Kidney (tissue), 14 donors: ENCODE data around the gene RNF34. TPM values are rescaled to one million over a fixed set of nuclear protein-coding genes. Genes with fewer than 3 reads are reported as not detected.

Experiments used
- DNase-seq, 5 donors: peaks; one replicate each; pipeline ENCODE4 v3.0.0-alpha.2; 2013 to 2020
- FAIRE-seq: peaks from 2 replicates; lab custom pipeline; 2012; peaks lifted over from hg19 to GRCh38; lab: Jason Lieb, UNC
- H3K27ac ChIP-seq, 2 donors: one replicate each; pipeline ENCODE4 v1.7.0; 2013; ENCODE audit warnings: low read depth in 2 of 2, low read length in 2 of 2, inconsistent platforms in 1 of 2
- H3K27me3 ChIP-seq: one replicate; pipeline ENCODE4 v1.7.1; 2013; ENCODE audit warnings: low read length, inconsistent platforms; ENCODE audit not compliant: control insufficient read depth, insufficient read depth
- H3K36me3 ChIP-seq, 3 donors: one replicate each; pipeline versions ENCODE4 v1.7.0 to v1.7.1; 2013; ENCODE audit warnings: low read length in 3 of 3, control low read depth in 1 of 3, inconsistent platforms in 1 of 3; ENCODE audit not compliant: insufficient read depth in 3 of 3, control insufficient read depth in 2 of 3
- H3K4me1 ChIP-seq, 3 donors: one replicate each; pipeline versions ENCODE4 v1.7.0 to v1.7.1; 2013; ENCODE audit warnings: low read length in 3 of 3, inconsistent platforms in 1 of 3, low read depth in 1 of 3; ENCODE audit not compliant: control insufficient read depth in 2 of 3, insufficient read depth in 2 of 3
- H3K4me3 ChIP-seq, 3 donors: one replicate each; pipeline versions ENCODE4 v1.7.0 to v1.8.1; 2013; ENCODE audit warnings: low read length in 3 of 3, control low read depth in 1 of 3, inconsistent platforms in 1 of 3
- H3K9ac ChIP-seq, 3 donors: one replicate each; pipeline versions ENCODE4 v1.7.0 to v1.7.1; 2013; ENCODE audit warnings: low read length in 3 of 3, control low read depth in 1 of 3, inconsistent platforms in 1 of 3
- H3K9me3 ChIP-seq, 3 donors: one replicate each; pipeline versions ENCODE4 v1.7.0 to v1.7.1; 2013; ENCODE audit warnings: low read length in 3 of 3, control low read depth in 1 of 3, inconsistent platforms in 1 of 3; ENCODE audit not compliant: control insufficient read depth in 2 of 3, insufficient read depth in 1 of 3
- intact Hi-C: fragments of 100-400 bp; cut with DNase I; formaldehyde crosslinking; loops from one replicate; pipeline ENCODE4 v1.11.1; 2022
- polyA plus RNA-seq: library from polyadenylated mRNA; stranded (reverse); fragments of 350-450 nt; fragmentation: Illumina TruSeq; extraction: RNeasy Lipid Tissue Mini Kit (QIAGEN cat#74804); gene quantifications from one replicate; pipeline ENCODE4 v1.2.3, GENCODE V29; 2014; ENCODE audit warnings: low read depth, low replicate concordance; ENCODE audit not compliant: insufficient read depth
- total RNA-seq: library from RNA; stranded (reverse); fragmentation: NEBNext Ultra II Directional; extraction: Animal tissue kit (Norgen Biotek cat#: 25700); gene quantifications from one replicate; pipeline ENCODE4 v1.2.1, GENCODE V29; 2021
- TF ChIP-seq, protein P1 (sequence below): IDR thresholded peaks from 3 replicates; pipeline ENCODE4 v1.5.1; 2012; ENCODE audit warnings: mild to moderate bottlenecking, moderate library complexity, borderline replicate concordance; ENCODE audit not compliant: insufficient read depth; ENCODE audit errors: extremely low read depth
- donor health status: control.
- donor health status: control.
- donor health status: control.
- donor health status: control.
- donor health status: control.
- donor health status: DM: yes; HTN: yes; CAD: no.
- donor health status: Normal renal cell carcinoma (clear cell type).

The RNF34 gene
- total and polyA plus RNA-seq, 2 donors from 2014 or later, result 18.8 to 48.1 TPM

DNA sequence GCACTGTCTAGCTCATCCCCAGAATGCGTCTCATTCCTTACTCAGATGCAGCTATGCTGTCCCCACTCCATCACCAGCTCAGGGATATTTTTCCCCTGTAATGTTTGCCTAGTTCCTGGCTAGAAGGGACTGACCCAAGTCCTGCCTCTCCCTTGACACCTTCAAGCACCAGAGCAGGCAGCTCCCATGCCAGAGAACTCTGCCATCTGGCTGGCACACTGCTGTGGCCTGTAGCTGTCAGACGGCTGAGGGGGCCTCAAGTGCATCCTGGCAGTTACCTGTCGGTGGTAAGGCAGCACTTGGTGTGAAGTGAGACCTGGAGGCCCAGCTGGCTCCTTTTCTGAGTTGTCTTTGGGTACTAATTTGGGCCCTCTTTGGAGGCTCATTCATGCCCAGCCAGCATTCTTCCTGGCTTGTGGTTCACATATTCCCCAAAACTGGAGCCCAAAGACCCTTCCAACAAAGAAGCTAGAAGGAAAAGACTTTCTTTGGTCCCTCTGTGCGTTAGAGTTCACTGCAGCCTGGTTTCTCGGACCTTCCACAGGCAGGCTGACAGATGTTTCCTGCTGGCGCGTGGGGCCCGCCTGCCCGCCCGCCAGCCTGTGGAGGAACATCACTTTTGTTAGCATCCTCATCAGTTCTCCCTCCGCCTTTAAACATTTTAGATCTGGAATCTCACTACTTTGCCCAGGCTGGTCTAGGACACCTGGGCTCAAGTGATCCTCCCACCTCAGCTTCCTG lies 33.0 kb downstream of the RNF34 start:
- FAIRE-seq, result no peak
- Histone ChIP-seq H3K36me3 (peaks cover 14 to 29% (median 18%) of the 10 kb centered on the region in 3 donors), H3K4me1 (no peaks in the 10 kb centered on the region), H3K9ac (no peak overlapping the region), H3K9me3 (no peaks in the 10 kb centered on the region), H3K4me3 (no peak overlapping the region), H3K27me3 (no peaks in the 10 kb centered on the region), H3K27ac (no peak overlapping the region)
- intact Hi-C loops, result no loop called here
- TF ChIP-seq, protein P1, sequence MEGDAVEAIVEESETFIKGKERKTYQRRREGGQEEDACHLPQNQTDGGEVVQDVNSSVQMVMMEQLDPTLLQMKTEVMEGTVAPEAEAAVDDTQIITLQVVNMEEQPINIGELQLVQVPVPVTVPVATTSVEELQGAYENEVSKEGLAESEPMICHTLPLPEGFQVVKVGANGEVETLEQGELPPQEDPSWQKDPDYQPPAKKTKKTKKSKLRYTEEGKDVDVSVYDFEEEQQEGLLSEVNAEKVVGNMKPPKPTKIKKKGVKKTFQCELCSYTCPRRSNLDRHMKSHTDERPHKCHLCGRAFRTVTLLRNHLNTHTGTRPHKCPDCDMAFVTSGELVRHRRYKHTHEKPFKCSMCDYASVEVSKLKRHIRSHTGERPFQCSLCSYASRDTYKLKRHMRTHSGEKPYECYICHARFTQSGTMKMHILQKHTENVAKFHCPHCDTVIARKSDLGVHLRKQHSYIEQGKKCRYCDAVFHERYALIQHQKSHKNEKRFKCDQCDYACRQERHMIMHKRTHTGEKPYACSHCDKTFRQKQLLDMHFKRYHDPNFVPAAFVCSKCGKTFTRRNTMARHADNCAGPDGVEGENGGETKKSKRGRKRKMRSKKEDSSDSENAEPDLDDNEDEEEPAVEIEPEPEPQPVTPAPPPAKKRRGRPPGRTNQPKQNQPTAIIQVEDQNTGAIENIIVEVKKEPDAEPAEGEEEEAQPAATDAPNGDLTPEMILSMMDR, result no peak
- no peak for DNase-seq

DNA sequence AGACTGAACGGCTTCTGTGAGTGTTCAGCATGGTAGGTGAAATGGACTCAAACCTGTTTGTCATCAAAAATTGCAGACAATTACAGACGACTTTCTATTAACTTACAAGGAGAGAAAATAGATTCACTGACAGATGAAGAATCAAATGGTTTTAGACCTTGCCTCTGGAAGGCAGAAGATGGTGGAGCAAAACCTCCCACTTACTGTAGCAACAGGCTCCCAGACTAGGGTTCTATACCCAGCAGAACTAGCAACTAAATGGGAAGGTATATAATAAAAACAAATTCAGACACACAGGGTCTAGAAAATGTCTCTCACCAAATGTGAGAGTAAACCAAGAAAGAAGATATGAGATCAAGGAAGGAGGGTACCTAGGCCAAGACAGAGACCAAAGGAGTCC lies 36.8 kb downstream of the RNF34 start:
- peaks cover 4 to 23% (median 8%) of the 10 kb centered on the region in 3 donors for H3K36me3 ChIP-seq
- no peak overlapping the region for H3K27ac ChIP-seq
- TF ChIP-seq, protein P1, result no peak
- DNase-seq, result no peak
- no peak overlapping the region for H3K4me3 ChIP-seq
- no peak overlapping the region for H3K9ac ChIP-seq
- H3K4me1 ChIP-seq, result no peaks in the 10 kb centered on the region
- intact Hi-C loops, result no loop called here
- H3K9me3 ChIP-seq, result no peaks in the 10 kb centered on the region
- no peak for FAIRE-seq
- H3K27me3 ChIP-seq, result no peaks in the 10 kb centered on the region

- DNase-seq (no peak), FAIRE-seq (no peak)
- Histone ChIP-seq H3K27ac (no peak overlapping the region), H3K4me3 (no peak overlapping the region), H3K27me3 (no peaks in the 10 kb centered on the region), H3K4me1 (no peaks in the 10 kb centered on the region), H3K36me3 (peaks cover 2 to 19% (median 7%) of the 10 kb centered on the region in 3 donors), H3K9me3 (no peaks in the 10 kb centered on the region), H3K9ac (no peak overlapping the region)
- intact Hi-C loops, result no loop called here
- TF ChIP-seq, protein P1, result no peak
Measured at GRCh38 chr12:121438905-121439304, 39.0 kb downstream of the RNF34 start.

DNA sequence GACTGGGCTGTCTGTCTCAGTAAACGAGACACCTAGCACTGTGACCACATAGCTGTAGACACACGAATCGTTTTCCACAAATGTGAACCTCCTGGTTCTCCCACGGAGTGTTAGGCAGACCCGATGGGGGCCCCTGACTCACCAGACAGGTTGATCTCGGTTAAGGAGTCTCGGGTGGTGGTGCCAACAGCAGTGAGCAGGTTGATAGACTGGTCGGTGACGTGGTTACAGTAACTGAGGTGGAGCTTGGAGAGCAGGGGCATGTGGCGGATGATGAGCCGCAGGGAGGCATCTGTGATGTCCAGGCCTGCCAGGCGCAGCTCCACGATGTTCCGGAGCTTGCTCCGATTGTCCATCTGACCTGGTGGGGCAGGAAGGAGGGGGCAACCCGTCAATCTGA lies 39.8 kb downstream of the RNF34 start:
- no peak overlapping the region for H3K27ac ChIP-seq
- H3K9me3 ChIP-seq, result no peaks in the 10 kb centered on the region
- FAIRE-seq, result no peak
- H3K27me3 ChIP-seq, result no peaks in the 10 kb centered on the region
- no peaks in the 10 kb centered on the region for H3K4me1 ChIP-seq
- H3K4me3 ChIP-seq, result no peak overlapping the region
- intact Hi-C loops, result loop anchor here (10.0 kb wide), 1 partner anchor 105 kb away; no protein-coding TSS in a partner anchor
- H3K9ac ChIP-seq, result no peak overlapping the region
- TF ChIP-seq, protein P1, result no peak
- DNase-seq, result no peak
- peaks cover 2 to 19% (median 7%) of the 10 kb centered on the region in 3 donors for H3K36me3 ChIP-seq
